Measurements from ENCODE around the gene CLGN. TPM values are rescaled to one million over a fixed set of nuclear protein-coding genes. Genes with fewer than 3 reads are reported as not detected.

Gene CLGN
- total RNA-seq, 2 experiments from 2014 or later, result 0.11 to 0.13 TPM

DNA sequence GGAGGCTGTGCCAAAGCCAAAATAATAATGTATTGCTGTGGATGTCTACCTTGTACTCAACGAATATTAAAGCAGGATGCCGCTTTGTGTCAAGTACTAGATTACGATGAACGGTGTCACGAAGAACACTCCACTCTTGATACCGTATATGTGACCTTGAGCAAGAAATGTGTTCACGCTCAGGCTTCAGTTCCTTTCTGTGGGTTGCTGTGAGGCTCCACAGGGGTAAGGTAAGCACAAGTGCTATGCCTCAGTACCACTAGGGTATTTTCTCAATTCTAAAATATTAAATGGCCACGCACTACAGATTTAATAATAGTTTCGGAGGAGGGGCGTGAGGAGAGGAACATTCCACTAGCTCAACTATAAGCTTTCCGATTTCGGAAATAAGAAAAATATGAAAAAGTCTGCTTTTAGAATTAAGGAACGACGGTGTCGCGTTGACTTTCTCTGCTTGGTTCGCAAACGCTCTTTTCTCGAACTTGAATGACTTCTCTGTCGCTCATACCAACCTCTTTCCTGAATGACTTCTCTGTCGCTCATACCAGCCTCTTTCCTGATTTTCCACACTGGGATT lies 54.6 kb downstream of the CLGN start:
- DNase-seq, result peak; percentile 58
- POLR2A ChIA-PET, result interaction anchor here (0.9 to 1.2 kb wide), 3 partner anchors 10 to 707 kb away, joined by 3 to 5 read pairs (median 4); no protein-coding TSS in a partner anchor
- Mint-ChIP-seq H3K36me3 (ENCODE audit: low read depth) (no peaks in the 10 kb centered on the region), H3K27ac (no peak overlapping the region), H3K9me3 (ENCODE audit: insufficient read depth) (no peaks in the 10 kb centered on the region), H3K4me3 (no peak overlapping the region), H3K27me3 (ENCODE audit: low read depth) (no peaks in the 10 kb centered on the region), H3K4me1 (ENCODE audit: low read depth) (peaks cover 13% of the 10 kb centered on the region)
- ATAC-seq, result peak; percentile 60
- CTCF ChIA-PET, result interaction anchor here (0.7 to 6.2 kb wide), 19 partner anchors 10 to 716 kb away, joined by 3 to 107 read pairs (median 3); partner anchors contain the start of gene ELMOD2

DNA sequence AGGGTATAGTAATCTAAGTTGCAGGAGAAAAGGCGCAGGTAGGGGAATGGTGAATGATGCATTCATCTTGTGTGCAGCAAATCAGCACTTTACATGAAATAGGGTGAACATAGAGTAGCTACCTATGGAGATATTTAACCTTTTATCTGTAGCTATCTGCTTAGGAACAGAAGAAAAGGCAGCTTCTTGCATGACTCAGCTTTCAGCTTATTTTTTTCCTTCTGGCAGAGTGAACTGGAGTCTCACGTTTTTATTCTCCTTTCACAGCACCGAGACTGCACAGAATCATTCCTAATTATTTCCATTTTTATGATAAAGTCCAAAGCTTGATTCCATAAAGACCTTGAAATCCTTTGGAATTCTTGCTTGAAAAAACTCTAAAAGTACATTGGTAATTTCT lies 58.8 kb downstream of the CLGN start:
- Mint-ChIP-seq H3K4me1 (ENCODE audit: low read depth) (peaks cover 2% of the 10 kb centered on the region), H3K27ac (no peak overlapping the region), H3K4me3 (no peak overlapping the region), H3K36me3 (ENCODE audit: low read depth) (no peaks in the 10 kb centered on the region), H3K9me3 (ENCODE audit: insufficient read depth) (no peaks in the 10 kb centered on the region), H3K27me3 (ENCODE audit: low read depth) (no peaks in the 10 kb centered on the region)
- no peak for DNase-seq
- no peak for ATAC-seq
- CTCF ChIA-PET, result interaction anchor here (0.9 to 2.7 kb wide), 3 partner anchors 9 to 38 kb away, joined by 3 to 24 read pairs (median 7); no protein-coding TSS in a partner anchor
- POLR2A ChIA-PET, result no interaction called here

DNA sequence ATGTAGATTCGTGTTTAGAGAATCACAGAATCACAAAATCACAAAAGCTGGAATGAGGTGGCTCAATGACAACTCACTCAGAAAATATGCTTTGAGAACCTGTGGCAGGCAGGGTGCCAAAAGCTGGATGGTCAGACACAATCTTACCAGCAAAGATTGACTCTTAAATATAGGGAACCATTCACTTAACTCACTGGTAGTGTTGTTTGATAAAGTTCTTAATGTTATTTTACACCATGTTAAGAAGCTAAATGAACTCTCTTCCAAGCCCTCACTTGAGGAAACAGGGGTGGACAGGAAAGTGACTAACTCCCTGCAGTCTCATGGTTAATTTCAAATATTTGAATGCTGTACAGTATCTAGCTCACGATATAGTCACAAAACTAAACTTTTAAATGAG lies 59.7 kb downstream of the CLGN start:
- Mint-ChIP-seq H3K27me3 (ENCODE audit: low read depth) (no peaks in the 10 kb centered on the region), H3K36me3 (ENCODE audit: low read depth) (no peaks in the 10 kb centered on the region), H3K27ac (no peak overlapping the region), H3K4me1 (ENCODE audit: low read depth) (peaks cover 2% of the 10 kb centered on the region), H3K9me3 (ENCODE audit: insufficient read depth) (no peaks in the 10 kb centered on the region), H3K4me3 (no peak overlapping the region)
- ChIA-PET POLR2A (no interaction called here), CTCF (interaction anchor here (1.9 to 2.7 kb wide), 2 partner anchors 8 to 37 kb away, joined by 7 to 24 read pairs; no protein-coding TSS in a partner anchor)
- ATAC-seq (no peak), DNase-seq (no peak)

DNA sequence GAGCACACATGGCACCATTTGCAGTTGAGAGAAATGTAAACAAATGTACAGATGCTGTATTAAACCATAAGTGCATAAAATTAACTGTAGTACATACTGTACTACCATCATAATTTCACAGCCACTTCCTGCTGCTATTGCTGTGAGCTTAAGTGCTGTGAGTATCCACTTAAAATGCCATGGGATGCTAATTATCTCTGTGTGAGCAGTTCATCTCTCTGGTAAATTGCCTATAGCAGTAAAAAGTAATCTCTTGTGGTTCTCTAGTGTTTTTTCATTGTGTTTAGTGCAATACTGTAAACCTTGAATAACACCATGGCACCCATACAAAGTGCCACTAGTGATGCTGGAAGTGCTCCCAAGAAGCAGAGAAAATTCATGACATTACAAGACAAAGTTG lies 63.9 kb downstream of the CLGN start:
- H3K4me3 Mint-ChIP-seq, result no peak overlapping the region
- no peaks in the 10 kb centered on the region for H3K4me1 Mint-ChIP-seq (ENCODE audit: low read depth)
- no peak overlapping the region for H3K27ac Mint-ChIP-seq
- ChIA-PET CTCF (interaction anchor here (0.6 to 7.7 kb wide), 2 partner anchors 11 to 573 kb away, joined by 4 to 107 read pairs; partner anchors contain the start of gene SCOC), POLR2A (interaction anchor here (1.2 kb wide), 1 partner anchor 10 kb away, joined by 4 read pairs; no protein-coding TSS in a partner anchor)
- no peaks in the 10 kb centered on the region for H3K27me3 Mint-ChIP-seq (ENCODE audit: low read depth)
- DNase-seq (no peak), ATAC-seq (no peak)
- H3K36me3 Mint-ChIP-seq (ENCODE audit: low read depth), result no peaks in the 10 kb centered on the region
- no peaks in the 10 kb centered on the region for H3K9me3 Mint-ChIP-seq (ENCODE audit: insufficient read depth)

DNA sequence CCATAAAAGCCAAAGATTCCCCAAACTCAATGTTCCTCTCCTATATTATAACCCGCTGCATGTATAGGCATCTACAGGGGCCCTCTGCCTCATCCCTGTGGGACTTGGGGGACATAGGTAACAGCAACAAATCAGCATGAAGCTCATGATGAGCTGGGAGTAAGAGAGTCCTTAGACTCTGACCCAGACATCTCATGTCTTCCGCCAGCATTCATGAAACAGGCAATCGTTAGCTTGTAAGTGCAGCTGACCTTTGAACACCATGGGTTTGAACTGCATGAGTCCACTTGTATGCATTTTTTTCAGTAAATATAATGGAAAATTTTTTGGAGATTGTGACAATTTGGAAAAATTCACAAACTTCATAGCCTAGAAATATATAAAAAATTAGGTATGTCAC lies 64.4 kb downstream of the CLGN start:
- no peak overlapping the region for H3K27ac Mint-ChIP-seq
- DNase-seq, result no peak
- no peaks in the 10 kb centered on the region for H3K36me3 Mint-ChIP-seq (ENCODE audit: low read depth)
- no peaks in the 10 kb centered on the region for H3K9me3 Mint-ChIP-seq (ENCODE audit: insufficient read depth)
- H3K27me3 Mint-ChIP-seq (ENCODE audit: low read depth), result no peaks in the 10 kb centered on the region
- ChIA-PET POLR2A (interaction anchor here (1.2 kb wide), 1 partner anchor 11 kb away, joined by 4 read pairs; no protein-coding TSS in a partner anchor), CTCF (interaction anchor here (4.1 to 7.7 kb wide), 2 partner anchors 12 to 34 kb away, joined by 23 to 107 read pairs; partner anchors contain the start of gene SCOC)
- H3K4me1 Mint-ChIP-seq (ENCODE audit: low read depth), result no peaks in the 10 kb centered on the region
- no peak for ATAC-seq
- H3K4me3 Mint-ChIP-seq, result no peak overlapping the region

DNA sequence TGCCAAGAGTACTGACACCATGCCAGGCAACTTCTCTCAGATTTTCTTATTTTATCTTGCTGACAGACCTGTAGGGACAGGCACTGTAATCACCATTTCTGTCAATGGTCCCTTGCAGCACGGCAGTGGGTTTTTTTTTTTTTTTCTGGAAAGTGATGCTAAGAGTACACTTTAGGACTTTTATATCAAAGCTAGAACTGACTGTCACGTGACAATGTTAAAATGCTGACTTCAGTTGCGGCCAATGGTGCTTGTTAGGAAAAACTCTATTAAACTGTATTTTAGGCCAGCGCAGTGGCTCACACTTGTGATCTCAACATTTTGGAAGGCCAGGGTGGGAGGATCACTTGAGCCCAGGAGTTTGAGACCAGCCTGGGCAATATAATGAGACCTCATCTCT lies 66.3 kb downstream of the CLGN start:
- Mint-ChIP-seq H3K27me3 (ENCODE audit: low read depth) (peaks cover 9% of the 10 kb centered on the region), H3K9me3 (ENCODE audit: insufficient read depth) (no peaks in the 10 kb centered on the region), H3K4me1 (ENCODE audit: low read depth) (no peaks in the 10 kb centered on the region), H3K4me3 (no peak overlapping the region), H3K27ac (no peak overlapping the region), H3K36me3 (ENCODE audit: low read depth) (no peaks in the 10 kb centered on the region)
- ATAC-seq (no peak), DNase-seq (no peak)
- ChIA-PET CTCF (interaction anchor here (0.6 to 7.7 kb wide), 11 partner anchors 10 to 348 kb away, joined by 3 to 107 read pairs (median 6); partner anchors contain the start of gene SCOC), POLR2A (no interaction called here)

DNA sequence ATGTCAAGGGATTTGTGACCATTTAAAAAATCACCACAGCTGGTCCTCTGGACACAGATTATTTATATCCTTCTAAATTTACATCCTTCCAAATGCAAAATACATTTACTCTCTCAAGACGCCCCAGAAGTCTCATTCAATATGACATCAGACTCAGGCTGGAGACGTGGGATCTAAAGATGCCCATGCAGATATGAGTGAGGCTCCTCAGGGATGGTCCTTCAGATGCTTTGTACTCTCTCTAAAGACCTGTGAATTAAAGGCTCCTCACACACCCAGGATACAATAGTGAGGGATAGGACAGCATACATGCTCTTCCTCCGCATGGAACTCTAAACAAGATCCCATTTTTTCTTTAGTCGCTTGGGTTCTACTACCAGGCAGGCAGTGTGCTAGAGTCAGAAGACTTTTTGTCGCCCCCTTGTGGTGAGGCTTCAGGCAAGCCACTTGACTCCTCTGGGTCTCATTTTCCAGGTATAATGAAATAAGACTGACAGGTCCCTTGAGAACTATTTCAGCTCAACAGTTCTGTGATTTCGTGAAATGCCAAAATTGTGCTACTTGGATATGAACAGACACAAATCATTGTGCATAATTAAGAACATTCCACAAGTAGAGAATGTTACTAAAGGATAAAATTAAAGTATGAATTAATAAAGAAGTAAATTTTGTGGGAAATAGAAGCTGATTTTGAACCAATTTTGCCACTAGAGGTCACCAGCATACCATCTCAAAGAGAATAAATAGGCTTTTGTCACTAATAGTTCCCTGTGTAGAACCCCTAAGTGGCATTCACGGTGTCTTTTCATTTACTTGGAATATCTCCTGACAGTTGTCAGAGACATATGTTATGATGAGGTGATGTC lies 67.7 kb downstream of the CLGN start:
- Mint-ChIP-seq H3K27ac (no peak overlapping the region), H3K4me1 (ENCODE audit: low read depth) (no peaks in the 10 kb centered on the region), H3K36me3 (ENCODE audit: low read depth) (no peaks in the 10 kb centered on the region), H3K4me3 (no peak overlapping the region), H3K27me3 (ENCODE audit: low read depth) (peaks cover 11% of the 10 kb centered on the region), H3K9me3 (ENCODE audit: insufficient read depth) (no peaks in the 10 kb centered on the region)
- ChIA-PET CTCF (interaction anchor here (0.7 to 7.7 kb wide), 59 partner anchors 9 to 757 kb away, joined by 3 to 107 read pairs (median 3); partner anchors contain the start of genes CLGN, ELMOD2 and SCOC), POLR2A (interaction anchor here (0.7 kb wide), 2 partner anchors 51 to 904 kb away, joined by 3 to 4 read pairs; no protein-coding TSS in a partner anchor)
- DNase-seq (peak; percentile 86), ATAC-seq (peak; percentile 97)

DNA sequence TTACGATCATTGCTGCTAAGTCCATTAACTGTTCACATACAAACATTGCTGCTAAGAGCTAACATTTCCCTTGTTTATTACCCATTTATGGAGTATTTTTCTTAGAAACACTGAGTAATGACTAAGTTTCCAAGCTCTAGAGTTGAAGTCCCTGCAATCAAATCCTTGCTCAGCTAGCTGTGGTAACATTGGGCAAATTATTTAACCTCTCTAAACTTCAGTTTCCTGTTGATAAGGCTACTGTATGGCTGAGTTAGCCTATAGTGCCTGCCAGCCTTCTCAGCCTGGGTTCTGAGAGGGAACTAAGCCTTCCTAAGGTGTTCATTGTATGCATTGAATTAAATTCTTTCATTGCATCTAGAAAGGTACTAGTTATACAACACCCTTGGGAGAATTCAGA lies 69.2 kb downstream of the CLGN start:
- no peak for ATAC-seq
- DNase-seq, result no peak
- H3K4me1 Mint-ChIP-seq (ENCODE audit: low read depth), result peaks cover 8% of the 10 kb centered on the region
- no peaks in the 10 kb centered on the region for H3K36me3 Mint-ChIP-seq (ENCODE audit: low read depth)
- H3K27ac Mint-ChIP-seq, result no peak overlapping the region
- CTCF ChIA-PET, result interaction anchor here (1.0 to 7.7 kb wide), 5 partner anchors 17 to 631 kb away, joined by 3 to 107 read pairs (median 29); partner anchors contain the start of genes ELMOD2 and SCOC
- no peak overlapping the region for H3K4me3 Mint-ChIP-seq
- H3K27me3 Mint-ChIP-seq (ENCODE audit: low read depth), result peaks cover 11% of the 10 kb centered on the region
- no peaks in the 10 kb centered on the region for H3K9me3 Mint-ChIP-seq (ENCODE audit: insufficient read depth)
- POLR2A ChIA-PET, result no interaction called here

DNA sequence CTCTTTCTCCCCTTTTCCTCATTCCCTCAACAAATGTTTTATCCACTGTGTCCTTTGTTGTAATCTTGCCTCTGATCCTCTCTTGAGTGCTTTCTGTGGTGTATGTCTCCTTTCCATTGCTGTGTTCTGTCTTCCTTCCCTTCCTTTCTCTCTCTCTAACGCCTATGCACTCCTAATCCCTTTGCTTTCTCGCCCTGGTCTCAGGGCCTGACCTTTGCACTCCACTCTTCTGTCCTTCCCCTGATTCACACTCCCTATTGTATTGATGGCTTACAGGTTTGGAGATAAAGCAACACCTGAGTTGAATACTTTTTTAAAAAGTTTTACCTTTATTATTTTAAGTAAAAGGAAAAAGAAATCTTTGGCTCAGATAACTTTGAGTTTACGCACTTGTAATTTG lies 69.6 kb downstream of the CLGN start:
- POLR2A ChIA-PET, result no interaction called here
- H3K27me3 Mint-ChIP-seq (ENCODE audit: low read depth), result peaks cover 11% of the 10 kb centered on the region
- CTCF ChIA-PET, result interaction anchor here (1.0 to 5.1 kb wide), 3 partner anchors 251 to 630 kb away, joined by 3 to 44 read pairs (median 29); no protein-coding TSS in a partner anchor
- ATAC-seq (no peak), DNase-seq (no peak)
- no peaks in the 10 kb centered on the region for H3K36me3 Mint-ChIP-seq (ENCODE audit: low read depth)
- no peaks in the 10 kb centered on the region for H3K9me3 Mint-ChIP-seq (ENCODE audit: insufficient read depth)
- H3K4me3 Mint-ChIP-seq, result no peak overlapping the region
- H3K27ac Mint-ChIP-seq, result no peak overlapping the region
- H3K4me1 Mint-ChIP-seq (ENCODE audit: low read depth), result peaks cover 8% of the 10 kb centered on the region

DNA sequence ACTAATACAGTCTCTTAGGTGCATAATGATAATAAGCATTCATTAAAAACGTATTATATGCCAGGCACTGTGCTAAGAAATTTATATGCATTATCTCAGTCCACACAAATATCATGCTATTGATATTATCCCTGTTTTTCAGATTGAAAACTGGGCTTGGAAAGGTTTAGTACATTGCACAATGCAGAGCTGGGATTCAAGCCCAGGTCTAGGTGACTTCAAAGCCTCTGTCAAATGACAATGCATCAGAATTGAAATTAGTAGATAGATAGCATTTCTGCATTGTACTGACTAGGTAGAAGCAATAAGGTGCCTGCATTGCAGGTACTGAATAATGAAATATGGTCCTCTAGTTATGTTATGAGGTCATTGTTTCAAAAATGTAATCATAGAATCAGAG lies 72.2 kb downstream of the CLGN start:
- ChIA-PET POLR2A (no interaction called here), CTCF (no interaction called here)
- H3K4me1 Mint-ChIP-seq (ENCODE audit: low read depth), result peaks cover 8% of the 10 kb centered on the region

DNA sequence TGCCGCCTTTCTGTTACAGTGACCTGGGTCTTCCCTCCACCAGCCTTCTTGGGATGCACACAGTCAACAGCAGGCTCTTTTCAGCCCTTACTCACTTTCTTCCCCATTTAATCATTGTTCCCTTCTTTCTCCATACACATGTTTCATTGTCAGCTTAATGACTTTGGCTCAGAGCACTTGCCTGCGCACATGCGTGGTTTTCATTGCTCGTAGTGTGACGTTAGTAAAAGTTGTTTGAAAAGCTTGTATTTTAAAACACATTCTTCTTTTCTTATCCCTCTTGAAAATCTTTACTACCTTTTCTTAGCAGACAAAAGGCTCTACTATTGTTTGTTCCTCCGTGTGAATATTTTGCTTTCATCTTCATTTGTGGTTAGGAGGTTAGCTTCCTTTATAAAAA lies 73.7 kb downstream of the CLGN start:
- CTCF ChIA-PET, result interaction anchor here (1.2 to 1.4 kb wide), 2 partner anchors 20 to 697 kb away, joined by 3 read pairs; partner anchors contain the start of gene SCOC
- Mint-ChIP-seq H3K9me3 (ENCODE audit: insufficient read depth) (no peaks in the 10 kb centered on the region), H3K4me1 (ENCODE audit: low read depth) (peaks cover 8% of the 10 kb centered on the region), H3K27me3 (ENCODE audit: low read depth) (peaks cover 16% of the 10 kb centered on the region), H3K27ac (no peak overlapping the region), H3K36me3 (ENCODE audit: low read depth) (no peaks in the 10 kb centered on the region), H3K4me3 (no peak overlapping the region)
- DNase-seq, result no peak
- POLR2A ChIA-PET, result interaction anchor here (0.8 kb wide), 1 partner anchor 688 kb away, joined by 4 read pairs; the partner anchor contains the start of gene MGST2
- ATAC-seq, result no peak

More for the DNA sequence above, 72.2 kb downstream of the CLGN start:
- DNase-seq (no peak), ATAC-seq (no peak)
- H3K9me3 Mint-ChIP-seq (ENCODE audit: insufficient read depth), result no peaks in the 10 kb centered on the region
- H3K36me3 Mint-ChIP-seq (ENCODE audit: low read depth), result no peaks in the 10 kb centered on the region
- no peak overlapping the region for H3K4me3 Mint-ChIP-seq
- peaks cover 13% of the 10 kb centered on the region for H3K27me3 Mint-ChIP-seq (ENCODE audit: low read depth)
- H3K27ac Mint-ChIP-seq, result no peak overlapping the region

Data from activated CD8-positive, alpha-beta T cell treated with anti-CD3 and anti-CD28 coated beads, Interleukin-2, amount 10 ng/mL, durations not matched to agents 7 days and 5 days (primary cell).